Neural cell (in vitro differentiated cells): Measurements from ENCODE around the gene TTLL12.

Experiments used
- EZH2 ChIP-seq: fragments of 200-600, 300-800 bp; shearing (Covaris generic), sonication (generic); IDR thresholded peaks from 2 replicates; pipeline ENCODE4 v1.6.1; 2014; ENCODE audit warnings: antibody characterized with exemption, low read length, borderline replicate concordance, mild to moderate bottlenecking; ENCODE audit not compliant: insufficient read depth, poor library complexity, severe bottlenecking
- MXI1 ChIP-seq: fragments of 450-650 bp; conservative IDR thresholded peaks from 2 replicates; pipeline ENCODE4 v1.6.1; 2014; ENCODE audit warnings: antibody characterized with exemption, mild to moderate bottlenecking; ENCODE audit not compliant: poor library complexity, severe bottlenecking
- POLR2AphosphoS5 ChIP-seq: IDR thresholded peaks from 2 replicates; pipeline ENCODE4 v1.6.1; 2012
- RAD21 ChIP-seq: fragments of 450-650 bp; conservative IDR thresholded peaks from 2 replicates; pipeline ENCODE4 v1.6.1; 2014; ENCODE audit warnings: antibody characterized with exemption, mild to moderate bottlenecking, moderate library complexity
- TF ChIP-seq, protein P1 (sequence below): fragments of 450-650 bp; IDR thresholded peaks from 2 replicates; pipeline ENCODE4 v1.5.1; 2014; ENCODE audit warnings: antibody characterized with exemption, mild to moderate bottlenecking, moderate library complexity; ENCODE audit not compliant: poor library complexity, severe bottlenecking
- TF ChIP-seq, protein P2 (sequence below): IDR thresholded peaks from 2 replicates; pipeline ENCODE4 v1.6.1; 2012; ENCODE audit warnings: borderline replicate concordance

DNA sequence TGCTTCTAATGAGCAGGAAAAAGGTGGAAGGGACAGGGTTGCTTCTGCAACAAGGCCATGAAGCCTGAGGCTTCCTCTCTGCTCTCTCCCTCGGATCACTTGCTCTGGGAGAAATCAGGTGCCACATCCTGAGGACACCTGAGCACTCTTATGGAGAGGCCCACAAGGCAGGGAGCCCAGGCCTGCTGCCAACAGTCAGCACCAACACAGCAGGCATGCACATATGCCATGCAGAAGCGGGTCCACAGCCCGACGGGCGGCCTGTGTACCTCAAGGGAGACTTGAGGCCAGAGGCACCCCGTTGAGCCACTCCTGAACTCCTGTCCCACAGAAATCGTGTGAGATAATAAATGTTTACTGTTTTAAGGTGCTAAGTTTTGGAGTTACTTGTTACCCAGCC, 9.5 kb downstream of the TTLL12 start:
- TF ChIP-seq, protein P1, sequence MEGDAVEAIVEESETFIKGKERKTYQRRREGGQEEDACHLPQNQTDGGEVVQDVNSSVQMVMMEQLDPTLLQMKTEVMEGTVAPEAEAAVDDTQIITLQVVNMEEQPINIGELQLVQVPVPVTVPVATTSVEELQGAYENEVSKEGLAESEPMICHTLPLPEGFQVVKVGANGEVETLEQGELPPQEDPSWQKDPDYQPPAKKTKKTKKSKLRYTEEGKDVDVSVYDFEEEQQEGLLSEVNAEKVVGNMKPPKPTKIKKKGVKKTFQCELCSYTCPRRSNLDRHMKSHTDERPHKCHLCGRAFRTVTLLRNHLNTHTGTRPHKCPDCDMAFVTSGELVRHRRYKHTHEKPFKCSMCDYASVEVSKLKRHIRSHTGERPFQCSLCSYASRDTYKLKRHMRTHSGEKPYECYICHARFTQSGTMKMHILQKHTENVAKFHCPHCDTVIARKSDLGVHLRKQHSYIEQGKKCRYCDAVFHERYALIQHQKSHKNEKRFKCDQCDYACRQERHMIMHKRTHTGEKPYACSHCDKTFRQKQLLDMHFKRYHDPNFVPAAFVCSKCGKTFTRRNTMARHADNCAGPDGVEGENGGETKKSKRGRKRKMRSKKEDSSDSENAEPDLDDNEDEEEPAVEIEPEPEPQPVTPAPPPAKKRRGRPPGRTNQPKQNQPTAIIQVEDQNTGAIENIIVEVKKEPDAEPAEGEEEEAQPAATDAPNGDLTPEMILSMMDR, result no peak
- no peak for TF ChIP-seq EZH2
- no peak for TF ChIP-seq POLR2AphosphoS5
- TF ChIP-seq, protein P2, sequence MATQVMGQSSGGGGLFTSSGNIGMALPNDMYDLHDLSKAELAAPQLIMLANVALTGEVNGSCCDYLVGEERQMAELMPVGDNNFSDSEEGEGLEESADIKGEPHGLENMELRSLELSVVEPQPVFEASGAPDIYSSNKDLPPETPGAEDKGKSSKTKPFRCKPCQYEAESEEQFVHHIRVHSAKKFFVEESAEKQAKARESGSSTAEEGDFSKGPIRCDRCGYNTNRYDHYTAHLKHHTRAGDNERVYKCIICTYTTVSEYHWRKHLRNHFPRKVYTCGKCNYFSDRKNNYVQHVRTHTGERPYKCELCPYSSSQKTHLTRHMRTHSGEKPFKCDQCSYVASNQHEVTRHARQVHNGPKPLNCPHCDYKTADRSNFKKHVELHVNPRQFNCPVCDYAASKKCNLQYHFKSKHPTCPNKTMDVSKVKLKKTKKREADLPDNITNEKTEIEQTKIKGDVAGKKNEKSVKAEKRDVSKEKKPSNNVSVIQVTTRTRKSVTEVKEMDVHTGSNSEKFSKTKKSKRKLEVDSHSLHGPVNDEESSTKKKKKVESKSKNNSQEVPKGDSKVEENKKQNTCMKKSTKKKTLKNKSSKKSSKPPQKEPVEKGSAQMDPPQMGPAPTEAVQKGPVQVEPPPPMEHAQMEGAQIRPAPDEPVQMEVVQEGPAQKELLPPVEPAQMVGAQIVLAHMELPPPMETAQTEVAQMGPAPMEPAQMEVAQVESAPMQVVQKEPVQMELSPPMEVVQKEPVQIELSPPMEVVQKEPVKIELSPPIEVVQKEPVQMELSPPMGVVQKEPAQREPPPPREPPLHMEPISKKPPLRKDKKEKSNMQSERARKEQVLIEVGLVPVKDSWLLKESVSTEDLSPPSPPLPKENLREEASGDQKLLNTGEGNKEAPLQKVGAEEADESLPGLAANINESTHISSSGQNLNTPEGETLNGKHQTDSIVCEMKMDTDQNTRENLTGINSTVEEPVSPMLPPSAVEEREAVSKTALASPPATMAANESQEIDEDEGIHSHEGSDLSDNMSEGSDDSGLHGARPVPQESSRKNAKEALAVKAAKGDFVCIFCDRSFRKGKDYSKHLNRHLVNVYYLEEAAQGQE, result no peak
- no peak for TF ChIP-seq RAD21
- no peak for TF ChIP-seq MXI1
